HG03066 (cell line): ENCODE data around the gene LIN7B.
"Not testable (repeated sequence)": the region's sequence is repeated elsewhere in the genome, so short reads cannot be mapped to it uniquely, and the experiment has no call there.

Source experiments
- ATAC-seq: cut with Tn5 transposase; IDR thresholded peaks from one replicate; pipeline ENCODE4 v1.9.1; 2021; ENCODE audit warnings: low read depth; ENCODE audit not compliant: unreplicated experiment

The LIN7B gene

DNA sequence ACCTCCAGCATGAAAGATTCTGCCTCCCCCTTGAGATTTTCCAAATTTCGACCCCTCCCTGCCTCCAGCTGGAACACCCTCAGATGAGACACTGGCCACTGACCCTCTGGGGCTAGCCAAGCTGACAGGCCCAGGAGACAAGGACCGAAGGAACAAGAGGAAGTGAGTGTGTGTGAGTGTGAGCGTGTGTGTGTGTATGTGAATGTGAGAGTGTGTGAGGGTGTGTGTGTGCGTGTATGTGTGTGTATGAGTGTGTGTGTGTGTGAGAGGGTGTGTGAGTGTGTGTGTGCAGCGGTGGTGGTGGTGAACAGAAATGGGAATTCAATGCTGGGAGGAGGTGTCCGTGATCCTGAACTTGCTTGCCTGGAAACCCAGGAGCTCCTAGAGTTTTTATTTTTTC lies 27.2 kb downstream of the LIN7B start:
- no peak for ATAC-seq

DNA sequence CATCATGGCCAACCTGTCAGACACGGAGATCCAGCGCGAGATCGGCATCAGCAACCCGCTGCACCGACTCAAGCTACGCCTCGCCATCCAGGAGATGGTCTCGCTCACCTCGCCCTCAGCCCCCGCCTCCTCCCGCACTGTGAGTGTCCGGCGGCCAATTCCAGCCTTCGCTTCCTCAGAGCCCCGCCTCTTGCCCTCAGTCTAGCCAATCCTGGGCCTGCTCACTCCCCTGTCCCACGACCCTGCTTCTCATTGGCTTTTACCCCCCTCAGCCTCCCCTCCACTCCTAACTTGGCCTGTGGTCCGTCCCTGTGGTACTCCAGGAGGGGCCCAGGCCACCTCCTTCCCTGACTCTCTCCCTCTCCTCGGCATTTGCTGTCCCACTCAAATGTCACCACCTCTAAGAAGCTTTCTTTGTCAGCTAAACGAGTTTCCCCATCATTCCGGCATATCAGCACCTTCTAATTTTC lies 28.7 kb downstream of the LIN7B start:
- no peak for ATAC-seq

DNA sequence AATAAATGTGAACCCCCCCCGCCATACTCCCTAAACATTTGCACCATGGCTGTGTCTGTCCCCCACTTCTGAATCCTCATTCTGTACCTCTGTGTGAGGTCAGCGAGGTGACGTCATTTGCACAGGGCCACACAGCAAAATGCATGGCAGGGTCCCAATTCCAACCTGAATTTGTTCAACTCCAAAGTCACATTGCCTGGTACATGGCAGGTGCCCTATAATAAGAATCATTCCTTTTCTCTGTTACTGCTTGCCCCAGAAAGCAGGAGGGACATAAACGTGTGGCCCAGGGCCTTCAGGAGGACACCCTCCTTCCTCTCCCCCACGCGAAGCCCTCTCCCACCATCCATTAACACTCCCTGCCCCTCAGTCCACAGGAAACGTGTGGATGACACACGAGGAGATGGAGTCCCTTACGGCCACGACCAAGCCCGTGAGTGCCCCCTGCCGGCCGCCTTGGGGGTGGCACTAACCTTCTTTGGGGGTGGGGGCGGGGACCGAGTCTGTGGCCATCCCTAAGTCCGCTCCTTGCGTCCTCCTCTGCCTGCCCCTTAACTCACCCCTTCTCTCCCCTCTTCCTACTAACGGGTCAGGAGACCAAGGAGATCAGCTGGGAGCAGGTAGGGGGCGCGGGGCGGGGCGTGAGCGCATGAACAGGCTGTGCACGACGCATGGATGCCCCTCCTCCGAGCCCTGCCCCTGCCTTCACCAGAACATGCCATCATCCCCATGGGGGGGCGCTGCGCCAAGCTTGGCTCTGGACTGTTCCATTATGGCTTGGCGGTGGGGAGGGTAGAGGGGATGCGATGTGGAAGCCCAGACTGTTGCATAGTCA lies 31.6 kb downstream of the LIN7B start:
- ATAC-seq: no peak

DNA sequence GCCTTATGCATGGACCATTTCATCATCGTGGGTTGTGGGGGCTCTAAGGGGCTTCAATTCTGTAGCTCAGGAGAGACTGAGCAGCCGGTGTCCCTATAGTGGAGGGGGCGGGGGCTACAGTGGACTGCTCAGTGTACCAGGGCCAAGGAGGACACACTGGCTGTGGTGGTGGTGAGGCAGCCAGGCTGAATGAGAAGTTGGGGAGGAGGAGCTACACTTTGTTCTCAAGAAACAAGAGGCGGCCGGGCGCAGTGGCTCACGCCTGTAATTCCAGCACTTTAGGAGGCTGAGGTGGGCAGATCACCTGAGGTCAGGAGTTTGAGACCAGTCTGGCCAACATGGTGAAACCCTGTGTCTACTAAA lies 32.2 kb downstream of the LIN7B start:
- ATAC-seq: not testable (repeated sequence)

DNA sequence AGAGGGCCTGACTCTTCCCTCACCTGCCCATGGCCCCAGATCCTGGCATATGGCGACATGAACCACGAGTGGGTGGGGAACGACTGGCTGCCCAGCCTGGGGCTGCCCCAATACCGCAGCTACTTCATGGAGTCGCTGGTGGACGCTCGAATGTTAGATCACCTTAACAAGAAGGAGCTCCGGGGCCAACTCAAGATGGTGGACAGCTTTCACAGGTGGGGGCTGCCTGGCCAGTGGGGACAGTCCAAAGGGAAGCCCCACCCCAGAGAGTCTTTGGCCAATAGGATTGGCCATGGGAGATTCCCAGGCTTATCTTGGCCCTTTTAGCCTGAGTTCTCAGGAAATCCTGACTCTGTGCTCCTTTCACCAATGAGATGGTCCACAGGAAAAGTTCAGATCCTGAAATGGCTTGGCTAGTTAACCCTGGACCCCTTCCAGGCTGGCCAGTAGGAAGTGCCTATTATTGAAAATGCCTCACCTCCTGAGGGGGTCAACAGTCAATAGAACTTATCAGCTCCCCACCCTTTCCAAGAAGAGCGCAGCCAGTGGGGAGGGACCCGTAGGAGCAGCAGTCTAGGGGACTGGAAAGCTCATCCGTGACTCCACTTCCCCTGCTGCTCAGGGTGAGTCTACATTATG lies 34.0 kb downstream of the LIN7B start:
- ATAC-seq: no peak

DNA sequence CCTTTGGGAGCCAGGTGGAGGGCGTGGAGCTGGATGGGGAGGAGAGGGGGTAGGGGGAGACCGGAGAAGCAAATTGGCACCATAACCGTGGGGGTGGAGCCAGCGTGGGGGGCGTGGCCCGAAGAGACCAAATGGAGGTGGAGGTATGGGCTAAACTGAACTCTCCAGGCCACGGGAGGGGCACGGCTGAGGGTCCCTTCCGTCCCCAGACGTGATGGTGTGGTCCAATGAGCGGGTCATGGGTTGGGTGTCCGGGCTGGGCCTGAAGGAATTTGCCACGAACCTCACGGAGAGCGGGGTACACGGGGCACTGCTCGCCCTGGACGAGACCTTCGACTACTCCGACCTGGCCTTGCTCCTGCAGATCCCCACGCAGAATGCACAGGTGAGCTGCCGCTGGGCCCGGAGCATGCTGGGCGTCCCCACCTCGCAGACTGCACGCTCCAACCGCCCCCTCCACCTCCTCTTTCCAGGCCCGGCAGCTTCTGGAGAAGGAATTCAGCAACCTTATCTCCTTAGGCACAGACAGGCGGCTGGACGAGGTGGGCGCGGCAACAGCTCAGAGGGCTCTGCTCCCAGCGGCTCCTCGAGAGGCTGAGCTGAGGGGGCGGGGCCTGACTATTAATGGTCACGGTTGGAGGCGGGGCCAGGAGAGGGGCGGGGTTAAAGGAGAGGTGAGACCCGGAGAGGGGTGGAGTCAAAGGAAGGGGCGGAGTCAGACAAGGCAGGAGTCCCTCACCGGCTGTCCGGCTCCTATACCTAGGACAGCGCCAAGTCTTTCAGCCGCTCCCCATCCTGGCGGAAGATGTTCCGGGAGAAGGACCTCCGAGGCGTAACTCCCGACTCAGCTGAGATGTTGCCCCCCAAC lies 34.8 kb downstream of the LIN7B start:
- no peak for ATAC-seq

DNA sequence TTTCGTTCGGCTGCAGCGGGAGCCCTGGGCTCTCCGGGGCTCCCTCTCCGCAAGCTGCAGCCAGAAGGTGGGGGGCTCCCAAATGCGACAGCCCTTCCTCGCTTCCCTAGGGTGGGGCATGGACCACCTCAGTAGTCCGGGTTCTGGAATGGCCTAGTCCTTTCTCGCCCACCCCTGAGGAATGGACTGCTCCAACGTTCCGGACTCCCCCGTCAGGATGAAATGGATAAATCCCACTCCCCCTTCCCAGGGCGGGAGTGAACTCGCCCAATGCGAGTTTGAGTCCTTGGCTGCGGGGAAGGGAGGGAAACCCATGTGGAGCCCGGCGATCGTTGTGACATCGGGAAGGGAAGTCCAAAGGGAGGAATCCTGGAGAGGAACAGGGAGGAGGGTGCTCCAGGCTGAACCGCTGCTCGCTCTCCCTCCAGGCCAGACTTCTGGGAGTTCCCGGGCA lies 35.5 kb downstream of the LIN7B start:
- no peak for ATAC-seq

DNA sequence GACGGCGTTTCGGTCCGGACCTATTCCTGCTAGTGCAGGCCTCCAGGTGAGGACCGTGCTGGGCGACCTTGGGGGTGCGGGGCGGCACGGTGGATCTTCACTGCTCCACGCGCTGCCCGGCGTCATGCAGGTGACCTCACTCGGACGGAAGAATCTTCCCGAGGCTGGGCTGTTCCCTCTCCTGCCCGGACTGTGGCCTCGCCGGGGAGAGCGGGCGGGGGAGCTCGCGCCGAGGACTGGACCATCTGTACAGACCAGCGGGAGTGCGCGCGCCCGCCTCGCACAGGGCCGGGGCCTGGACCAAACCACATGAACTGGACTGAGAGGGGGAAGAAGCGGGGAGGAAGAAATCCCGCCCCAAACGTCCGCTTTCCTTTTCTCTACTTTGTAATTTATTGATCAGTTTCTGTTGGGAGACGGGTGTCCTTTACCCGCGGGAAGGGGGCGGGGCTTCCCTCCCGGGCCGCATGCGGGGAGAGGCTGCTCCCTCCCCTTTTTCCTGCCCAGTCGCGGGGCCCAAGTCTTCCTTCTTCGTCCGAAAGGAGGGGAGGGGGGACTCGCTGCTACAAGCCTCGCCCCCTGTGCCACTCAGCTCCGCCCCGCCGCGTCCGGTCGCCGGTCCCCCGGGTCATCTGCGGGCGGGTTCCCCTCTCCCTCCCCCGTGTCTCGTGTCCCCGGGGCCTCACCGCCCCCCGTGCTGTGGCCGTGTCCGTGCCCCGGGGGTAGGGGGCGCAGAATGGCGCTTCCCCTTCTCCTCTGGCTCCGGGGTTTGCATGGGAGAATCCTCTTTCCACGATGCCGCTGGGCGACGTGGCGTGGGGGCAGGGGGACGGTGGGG lies 36.2 kb downstream of the LIN7B start:
- no peak for ATAC-seq

DNA sequence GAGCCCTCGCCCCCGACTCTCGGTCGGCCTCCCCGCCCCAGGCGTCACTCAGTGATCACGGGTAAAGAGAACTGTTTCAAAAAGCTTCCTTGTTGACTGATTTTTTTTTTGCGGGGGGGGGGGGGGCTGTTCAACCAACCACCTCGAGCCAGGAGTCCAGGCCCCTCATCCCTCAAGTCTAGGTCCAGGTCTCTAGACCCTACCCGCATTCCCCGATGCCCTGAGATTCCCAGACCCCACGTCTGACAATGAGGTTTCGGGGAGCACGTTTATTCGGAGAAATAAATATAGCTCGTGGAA lies 36.7 kb downstream of the LIN7B start:
- no peak for ATAC-seq

DNA sequence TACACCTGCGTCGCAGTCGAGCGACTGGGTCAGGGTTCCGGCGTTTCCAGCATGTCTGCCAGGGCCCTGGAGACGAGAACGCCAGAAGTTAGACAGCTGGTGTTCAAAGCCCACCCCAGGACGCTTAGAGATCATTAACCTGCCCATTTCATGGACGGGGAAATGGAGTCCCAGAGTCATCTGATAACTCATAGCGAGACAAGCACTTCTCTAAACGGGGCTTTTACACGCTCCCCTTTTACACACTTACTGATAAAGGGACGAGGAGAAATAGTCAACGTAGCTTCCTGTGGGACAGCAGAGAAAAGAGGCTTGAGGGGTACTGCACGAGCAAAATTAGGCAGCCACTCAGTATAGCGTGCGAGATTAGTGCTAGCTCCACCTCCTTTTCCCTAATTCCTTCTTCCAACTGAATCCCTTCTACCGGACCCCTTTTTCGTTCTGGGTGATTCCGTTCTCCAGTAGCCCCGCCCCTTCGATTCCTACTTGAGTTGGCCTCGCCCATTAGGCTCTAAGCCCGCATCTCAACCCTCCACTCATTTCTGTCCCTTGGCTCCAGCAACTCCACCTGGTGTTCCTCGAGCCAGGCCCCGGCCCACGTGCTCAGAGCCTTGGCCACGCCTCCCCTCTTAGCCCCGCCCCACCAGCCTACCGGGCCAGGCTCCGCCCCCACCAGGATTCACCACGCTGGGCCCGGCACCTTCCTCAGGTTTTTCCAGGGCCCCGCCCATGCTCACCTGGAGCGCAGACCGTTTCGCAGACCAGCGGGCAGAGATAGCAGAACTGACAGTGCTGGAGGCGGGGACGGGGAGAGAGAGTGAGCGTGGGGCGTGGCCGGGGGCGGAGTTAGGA lies 37.3 kb downstream of the LIN7B start:
- ATAC-seq: no peak

DNA sequence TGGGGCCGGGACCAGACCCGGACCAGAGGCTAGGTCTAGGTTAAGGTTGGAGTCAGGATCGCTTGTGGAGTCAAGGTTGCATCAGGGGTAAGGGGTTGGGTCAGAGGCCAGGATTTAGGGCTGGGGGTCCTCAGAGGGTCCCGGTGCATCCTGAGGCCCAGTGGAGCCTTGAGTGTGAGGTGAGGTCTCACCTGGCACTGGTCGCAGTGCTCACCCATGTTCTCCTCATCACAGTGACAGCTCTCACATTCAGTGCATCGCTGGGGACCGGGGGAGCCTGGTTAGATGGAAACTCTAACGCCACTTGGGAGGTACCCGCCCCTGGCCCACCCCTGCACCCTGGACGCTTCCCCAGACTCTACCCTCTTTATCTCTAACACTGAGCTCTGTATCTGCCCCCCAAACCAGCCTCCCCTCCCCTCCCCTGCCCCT lies 38.0 kb downstream of the LIN7B start:
- ATAC-seq: no peak

DNA sequence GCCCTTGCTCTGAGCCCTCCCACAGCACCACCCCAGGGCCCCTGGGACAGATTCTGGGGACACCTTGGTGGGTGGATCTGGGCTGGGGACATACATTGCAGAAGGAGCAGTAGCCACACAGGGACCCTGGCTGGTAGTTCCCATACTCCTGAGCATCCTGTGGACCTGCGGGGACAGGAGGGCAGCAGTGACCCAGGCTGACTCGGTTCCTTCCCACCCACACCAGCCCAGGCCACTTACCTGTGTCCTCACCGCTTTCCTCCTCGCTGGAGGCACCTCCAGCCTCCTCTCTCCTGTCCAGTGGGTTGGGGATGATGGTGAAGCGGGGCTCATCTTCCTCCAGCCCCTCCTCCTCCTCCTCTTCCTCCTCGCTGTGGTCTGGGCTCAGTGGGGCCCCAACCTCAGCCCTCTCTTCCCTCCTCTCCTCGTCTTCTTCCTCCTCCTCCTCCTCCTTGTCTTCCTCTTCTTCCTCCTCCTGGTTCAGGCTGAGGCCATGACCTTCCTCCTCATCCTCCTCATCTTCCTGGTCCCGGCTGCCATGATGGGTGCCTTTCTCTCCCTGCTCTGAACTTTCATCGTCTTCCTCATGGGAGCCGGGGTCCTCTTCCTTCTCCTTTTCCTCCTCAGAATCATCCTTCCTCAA lies 39.1 kb downstream of the LIN7B start:
- no peak for ATAC-seq

DNA sequence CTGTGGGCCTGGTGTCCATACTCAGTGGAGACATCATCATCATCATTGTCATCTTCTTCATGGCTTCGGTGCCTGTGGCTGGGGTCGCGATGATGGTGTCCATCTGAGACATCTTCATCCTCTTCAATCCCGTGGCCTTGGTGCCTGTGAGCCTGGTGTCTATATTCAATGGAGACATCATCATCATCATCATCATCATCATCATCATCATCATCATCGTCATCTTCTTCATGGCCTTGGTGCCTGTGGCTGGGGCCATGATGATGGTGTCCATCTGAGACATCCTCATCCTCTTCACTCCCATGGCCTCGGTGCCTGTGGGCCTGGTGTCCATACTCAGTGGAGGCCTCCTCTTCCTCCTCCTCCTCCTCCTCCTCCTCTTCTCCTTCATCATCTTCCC lies 40.1 kb downstream of the LIN7B start:
- ATAC-seq: no peak

DNA sequence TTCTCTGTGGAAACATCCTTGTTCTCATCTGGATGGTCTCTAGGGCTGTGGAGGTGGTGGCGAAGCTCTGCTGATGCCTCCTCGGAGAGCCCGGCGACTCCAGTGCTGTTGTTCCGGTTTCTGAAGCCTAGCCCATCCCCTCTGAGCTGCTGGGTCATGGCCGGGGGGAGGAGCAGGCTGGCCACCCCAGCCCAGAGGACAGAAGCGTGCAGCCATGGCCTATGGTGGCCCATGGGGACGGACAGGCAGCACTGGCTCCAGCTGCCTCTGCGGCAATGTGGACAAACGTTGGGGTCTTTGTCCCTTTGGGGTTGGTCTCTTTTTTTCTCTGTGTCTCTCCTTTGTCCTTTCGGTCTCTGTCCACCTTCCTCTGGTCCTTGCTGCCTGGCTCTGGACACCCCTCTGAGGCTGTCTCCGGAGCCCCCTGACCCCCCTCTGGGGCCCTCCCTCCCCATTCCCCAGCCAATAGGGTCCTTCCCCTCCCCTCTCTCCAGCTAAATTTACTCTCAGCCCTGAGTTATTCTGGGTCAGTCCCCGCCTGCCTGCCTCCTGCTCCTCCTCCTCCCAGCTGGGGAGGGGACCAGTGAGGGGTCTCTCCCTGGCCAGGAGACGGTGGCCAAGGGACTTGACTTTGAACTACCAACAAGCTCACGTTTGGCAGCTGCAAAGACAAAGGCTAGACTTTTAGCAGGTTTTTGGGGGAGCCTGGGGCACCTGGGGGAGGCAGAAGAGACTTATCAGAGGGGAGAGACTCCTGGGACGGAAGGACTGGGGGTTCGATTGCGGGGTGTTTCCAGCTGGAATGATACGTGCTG lies 41.0 kb downstream of the LIN7B start, which contains the start of gene HRC:
TSS of gene HRC (minus strand) at position 392 of the 815 bp plus-strand sequence. CDS start at position 233, 159 bp downstream.
- ATAC-seq: no peak

DNA sequence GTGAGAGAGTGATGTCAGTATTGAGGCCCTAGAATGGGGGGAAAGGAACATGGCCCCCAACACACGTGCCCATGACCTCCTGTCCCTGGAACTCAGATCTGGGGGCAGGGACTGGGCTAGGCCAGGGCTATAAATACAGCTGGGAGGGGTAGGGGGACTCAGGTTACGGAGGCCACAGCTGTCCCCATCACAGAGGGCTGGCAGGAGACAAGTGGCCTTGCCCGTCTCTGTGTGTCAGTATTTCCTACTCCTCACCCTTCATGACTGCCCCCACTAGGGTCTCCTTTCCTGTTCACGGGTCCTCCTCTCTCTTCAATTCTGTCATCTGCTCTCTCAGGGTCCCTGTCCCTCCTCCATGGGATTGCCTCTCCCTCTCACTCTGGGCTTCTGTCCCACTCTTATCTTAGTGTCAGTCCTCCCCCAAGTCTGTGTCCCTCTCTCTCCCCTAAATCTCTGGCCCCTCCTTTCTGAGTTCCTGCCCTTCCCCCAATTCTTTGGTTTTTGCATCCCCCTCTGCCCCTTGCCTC lies 41.7 kb downstream of the LIN7B start:
- no peak for ATAC-seq

DNA sequence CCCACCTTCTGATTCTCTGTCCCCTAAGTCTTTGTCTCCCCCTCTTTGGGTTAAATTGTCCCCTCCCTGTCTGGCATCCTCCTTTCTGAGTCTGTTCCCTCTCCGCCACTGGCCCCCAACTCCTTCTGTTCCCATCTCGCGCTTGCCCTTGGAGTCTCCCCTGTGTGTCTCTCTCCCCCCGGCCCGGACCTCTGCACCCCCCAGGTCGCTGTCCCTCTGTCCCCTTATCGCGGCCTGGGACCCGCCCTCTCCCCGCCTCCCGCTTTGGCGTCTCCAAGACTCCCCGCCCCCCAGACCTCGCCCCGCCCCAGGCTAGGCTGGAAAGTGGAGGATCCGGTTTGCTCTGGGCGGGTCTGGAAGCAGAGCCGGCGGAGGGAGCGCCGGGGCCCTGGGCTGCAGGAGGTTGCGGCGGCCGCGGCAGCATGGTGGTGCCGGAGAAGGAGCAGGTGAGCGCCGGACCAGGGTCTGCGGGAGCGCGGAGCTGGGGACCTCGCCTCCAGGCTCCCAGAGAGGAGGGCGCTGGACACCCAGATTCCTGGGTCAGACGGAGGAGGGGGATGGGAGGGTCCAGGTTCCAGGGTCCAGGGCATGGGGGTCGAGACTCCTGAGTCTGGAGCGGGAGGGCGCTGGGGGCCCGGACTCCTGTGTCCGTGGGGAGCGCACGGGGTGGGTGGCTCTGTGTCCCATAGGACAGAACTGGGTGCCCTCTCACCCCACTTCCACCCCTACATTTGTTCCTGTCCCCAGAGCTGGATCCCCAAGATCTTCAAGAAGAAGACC lies 43.5 kb downstream of the LIN7B start, which contains the start of gene TRPM4:
TSS of gene TRPM4 (plus strand) at position 348 of the 780 bp plus-strand sequence. CDS start at position 423, 75 bp downstream.
- ATAC-seq: no peak
